ENCODE results near the gene SOWAHA. TPM values are rescaled to one million over a fixed set of nuclear protein-coding genes. Genes with fewer than 3 reads are reported as not detected.

SOWAHA gene
- total RNA-seq, 1 donor from 2014 or later, result not detected

- H3K27ac ChIP-seq, result no peak overlapping the region
- DNase-seq (ENCODE audit: low spot score in 2 of 2), result no peak
- peaks cover 7 to 11% of the 10 kb centered on the region in 2 donors for H3K4me1 ChIP-seq
- no peaks in the 10 kb centered on the region for H3K27me3 ChIP-seq
- H3K4me3 ChIP-seq, result no peak overlapping the region
- TF ChIP-seq CTCF (IDR thresholded peaks at IDR 0.05), result no peak
- intact Hi-C loops (cut with DNase I), result loop anchor here (5.0 kb wide), 1 partner anchor 167 kb away; the partner anchor contains the start of gene IL13
- H3K9me3 ChIP-seq, result no peaks in the 10 kb centered on the region
- no peaks in the 10 kb centered on the region for H3K36me3 ChIP-seq
Observed at GRCh38 chr5:132824426-132824825, 11.3 kb downstream of the SOWAHA start.

- no peak for TF ChIP-seq CTCF (IDR thresholded peaks at IDR 0.05)
- Histone ChIP-seq H3K36me3 (no peaks in the 10 kb centered on the region), H3K27ac (no peak overlapping the region), H3K4me1 (peaks cover 8 to 14% of the 10 kb centered on the region in 2 donors), H3K4me3 (peak overlapping the region; percentile 27 to 47), H3K9me3 (no peaks in the 10 kb centered on the region), H3K27me3 (no peaks in the 10 kb centered on the region)
- intact Hi-C loops (cut with DNase I), result no loop called here
- DNase-seq (ENCODE audit: low spot score in 2 of 2), result peak in 1 of 2 donors; percentile 60
Observed at GRCh38 chr5:132825033-132825833, 12.1 kb downstream of the SOWAHA start.

GRCh38 chr5:132825834-132826391 is 12.8 kb downstream of the SOWAHA start:
- intact Hi-C loops (cut with DNase I), result no loop called here
- H3K4me3 ChIP-seq, result peak overlapping the region; percentile 27 to 47
- no peaks in the 10 kb centered on the region for H3K9me3 ChIP-seq
- no peak for TF ChIP-seq CTCF (IDR thresholded peaks at IDR 0.05)
- H3K27ac ChIP-seq, result no peak overlapping the region
- H3K36me3 ChIP-seq, result no peaks in the 10 kb centered on the region
- H3K4me1 ChIP-seq, result peaks cover 10 to 14% of the 10 kb centered on the region in 2 donors
- H3K27me3 ChIP-seq, result no peaks in the 10 kb centered on the region
- DNase-seq (ENCODE audit: low spot score in 2 of 2), result peak in 1 of 2 donors; percentile 63

- TF ChIP-seq CTCF (IDR thresholded peaks at IDR 0.05), result no peak
- H3K27me3 ChIP-seq, result no peaks in the 10 kb centered on the region
- peak in 1 of 2 donors; percentile 13 for DNase-seq (ENCODE audit: low spot score in 2 of 2)
- intact Hi-C loops (cut with DNase I), result no loop called here
- H3K4me1 ChIP-seq, result peaks cover 12 to 14% of the 10 kb centered on the region in 2 donors
- no peaks in the 10 kb centered on the region for H3K9me3 ChIP-seq
- no peaks in the 10 kb centered on the region for H3K36me3 ChIP-seq
- no peak overlapping the region for H3K4me3 ChIP-seq
- H3K27ac ChIP-seq, result no peak overlapping the region
Observed at GRCh38 chr5:132826424-132827082, 13.5 kb downstream of the SOWAHA start.

- Histone ChIP-seq H3K27ac (no peak overlapping the region), H3K4me3 (no peak overlapping the region), H3K27me3 (no peaks in the 10 kb centered on the region), H3K9me3 (no peaks in the 10 kb centered on the region), H3K4me1 (peaks cover 10 to 11% of the 10 kb centered on the region in 2 donors), H3K36me3 (no peaks in the 10 kb centered on the region)
- TF ChIP-seq CTCF (IDR thresholded peaks at IDR 0.05), result no peak
- intact Hi-C loops (cut with DNase I), result no loop called here
- peak in 1 of 2 donors; percentile 54 for DNase-seq (ENCODE audit: low spot score in 2 of 2)
Observed at GRCh38 chr5:132827943-132828673, 15.0 kb downstream of the SOWAHA start.

All from ascending aorta (tissue), 2 donors.